Activated CD8-positive, alpha-beta memory T cell treated with anti-CD3 and anti-CD28 coated beads for 4 hours (primary cell): ENCODE measurements around the gene TRMT2A.

Experiments
- DNase-seq, 2 donors: peaks; one replicate each; pipeline ENCODE4 v3.0.0-alpha.2; 2020; ENCODE audit warnings: low read depth in 2 of 2

The TRMT2A gene

GRCh38 chr22:20132686-20133246 lies 15.7 kb upstream of the TRMT2A start:
- no peak for DNase-seq

- no peak for DNase-seq
These were observed 15.0 kb upstream of the TRMT2A start for GRCh38 chr22:20131859-20132685.

GRCh38 chr22:20131597-20131858 lies 14.5 kb upstream of the TRMT2A start, which contains the start of gene ZDHHC8:
Gene ZDHHC8 (plus strand): TSS chr22:20131804. CDS start chr22:20131948, 144 bp downstream.
- DNase-seq: no peak

GRCh38 chr22:20130731-20131596 lies 13.9 kb upstream of the TRMT2A start:
- peak; percentile 57 to 62 for DNase-seq

- no peak for DNase-seq
These were observed 13.3 kb upstream of the TRMT2A start for GRCh38 chr22:20130319-20130718.

GRCh38 chr22:20129747-20130014 lies 12.7 kb upstream of the TRMT2A start:
- DNase-seq: no peak

GRCh38 chr22:20128902-20129746 lies 12.1 kb upstream of the TRMT2A start:
- DNase-seq: no peak

GRCh38 chr22:20128619-20128901 lies 11.5 kb upstream of the TRMT2A start:
- no peak for DNase-seq

- DNase-seq: no peak
These were observed 11.0 kb upstream of the TRMT2A start for GRCh38 chr22:20127869-20128618.

- DNase-seq: no peak
These were observed 10.4 kb upstream of the TRMT2A start for GRCh38 chr22:20127318-20127868.

GRCh38 chr22:20126284-20127029 lies 9.4 kb upstream of the TRMT2A start:
- DNase-seq: no peak

GRCh38 chr22:20125201-20126174 lies 8.5 kb upstream of the TRMT2A start:
- DNase-seq: no peak

- no peak for DNase-seq
These were observed 7.2 kb upstream of the TRMT2A start for GRCh38 chr22:20124083-20124787.

- DNase-seq: no peak
These were observed 6.5 kb upstream of the TRMT2A start for GRCh38 chr22:20123366-20124082.

- no peak for DNase-seq
These were observed 4.9 kb upstream of the TRMT2A start for GRCh38 chr22:20121856-20122415.

GRCh38 chr22:20118300-20119020 lies 1.4 kb upstream of the TRMT2A start:
- no peak for DNase-seq
